Measurements from ENCODE around the gene ERBB2.

GRCh38 chr17:39674179-39674578 lies 25.7 kb upstream of the ERBB2 start:
- no peak for TF ChIP-seq AHDC1 (CRISPR knock-in tag; IDR thresholded peaks at IDR 0.05; ENCODE audit: borderline replicate concordance)
- TF ChIP-seq NFIC (IDR thresholded peaks at IDR 0.05; ENCODE audit: low read length): no peak
- no peak for TF ChIP-seq ZNF704 (CRISPR knock-in tag; IDR thresholded peaks at IDR 0.05; ENCODE audit: borderline replicate concordance)
- no peak for TF ChIP-seq CTCF (CRISPR knock-in tag; IDR thresholded peaks at IDR 0.05)
- TF ChIP-seq ZNF350 (CRISPR knock-in tag; IDR thresholded peaks at IDR 0.05; ENCODE audit: borderline replicate concordance, low read depth): no peak
- TF ChIP-seq KIAA2018 (CRISPR knock-in tag; IDR thresholded peaks at IDR 0.05; ENCODE audit: borderline replicate concordance): no peak
- TF ChIP-seq RAD21 (CRISPR knock-in tag; IDR thresholded peaks at IDR 0.05): no peak
- no peak for TF ChIP-seq ZBTB7A (CRISPR knock-in tag; IDR thresholded peaks at IDR 0.05)
